OCI-LY1 (cell line): Measurements from ENCODE around the gene MEGF6.

Experiments
- CTCF ChIP-seq: fragments of 200-600 bp; sonication (generic), shearing (Covaris generic); IDR thresholded peaks from 2 replicates; pipeline ENCODE4 v1.5.1; 2017; ENCODE audit warnings: mild to moderate bottlenecking, antibody characterized with exemption, low read length, moderate library complexity, mixed read lengths
- EZH2 ChIP-seq: fragments of 200-600 bp; sonication (generic), shearing (Covaris generic); IDR thresholded peaks from 2 replicates; pipeline ENCODE4 v1.8.0; 2017; ENCODE audit warnings: borderline replicate concordance, mixed run types, mild to moderate bottlenecking, antibody characterized with exemption, low read length, moderate library complexity, mixed read lengths

- no peak for TF ChIP-seq CTCF
- TF ChIP-seq EZH2: no peak
These were observed 33.9 kb upstream of the MEGF6 start for GRCh38 chr1:3645247-3645646.
